Activated naive CD4-positive, alpha-beta T cell treated with anti-CD3 and anti-CD28 coated beads, Interleukin-2, amount 50 U/mL, for 72 hours (primary cell): Measurements from ENCODE around the gene ADGRD1. TPM values are rescaled to one million over a fixed set of nuclear protein-coding genes. Genes with fewer than 3 reads are reported as not detected.
A peak's percentile ranks its signal among the peaks of the same experiment; 100 is the strongest.
"Not testable (repeated sequence)": the region's sequence is repeated elsewhere in the genome, so short reads cannot be mapped to it uniquely, and the experiment has no call there.

ENCODE experiments used
- ATAC-seq, 2 donors: fragments of 150-1000 bp; cut with Tn5 transposase; 2 replicates each; pipeline ENCODE4 v1.10.0; 2021; ENCODE audit warnings: mild to moderate bottlenecking in 2 of 2, moderate library complexity in 2 of 2
- DNase-seq, 2 donors: peaks; one replicate each; pipeline ENCODE4 v3.0.0; 2021 to 2022; ENCODE audit warnings: low spot score in 2 of 2
- H3K27ac Mint-ChIP-seq, 2 donors: one replicate each; pipeline ENCODE4 v1.8.0; 2022; ENCODE audit warnings: mild to moderate bottlenecking in 2 of 2, mixed read lengths in 2 of 2
- H3K36me3 Mint-ChIP-seq, 2 donors: one replicate each; pipeline ENCODE4 v1.8.0; 2022; ENCODE audit warnings: mixed read lengths in 2 of 2
- H3K9me3 Mint-ChIP-seq, 2 donors: one replicate each; pipeline ENCODE4 v1.8.0; 2022; ENCODE audit warnings: mixed read lengths in 2 of 2
- total RNA-seq, 2 donors: library from RNA; stranded (reverse); gene quantifications; one replicate each; pipeline ENCODE4 v1.2.3, GENCODE V29; 2022

ADGRD1 gene
- total RNA-seq, 2 donors from 2014 or later: 0.70 TPM; not detected in 1

- H3K27ac Mint-ChIP-seq: no peak overlapping the region
- ATAC-seq: no peak
Observed at GRCh38 chr12:131106349-131106941, 152.7 kb downstream of the ADGRD1 start.

GRCh38 chr12:131108177-131108955 is 154.7 kb downstream of the ADGRD1 start:
- no peak for ATAC-seq
- peaks cover 0 to 12% of the 10 kb centered on the region in 2 donors for H3K9me3 Mint-ChIP-seq
- H3K27ac Mint-ChIP-seq: no peak overlapping the region
- no peak for DNase-seq
- no peaks in the 10 kb centered on the region for H3K36me3 Mint-ChIP-seq

More at GRCh38 chr12:131106349-131106941, 152.7 kb downstream of the ADGRD1 start:
- H3K36me3 Mint-ChIP-seq: no peaks in the 10 kb centered on the region
- DNase-seq: no peak
- peaks cover 0 to 12% of the 10 kb centered on the region in 2 donors for H3K9me3 Mint-ChIP-seq

GRCh38 chr12:131111446-131111845 is 157.7 kb downstream of the ADGRD1 start:
- H3K36me3 Mint-ChIP-seq: no peaks in the 10 kb centered on the region
- ATAC-seq: no peak
- no peak for DNase-seq
- peaks cover 0 to 12% of the 10 kb centered on the region in 2 donors for H3K9me3 Mint-ChIP-seq
- H3K27ac Mint-ChIP-seq: no peak overlapping the region

GRCh38 chr12:131112021-131112420 is 158.3 kb downstream of the ADGRD1 start:
- ATAC-seq: peak; percentile 63 to 87
- Mint-ChIP-seq H3K36me3 (no peaks in the 10 kb centered on the region), H3K27ac (peak overlapping the region in 1 of 2 donors; percentile 9), H3K9me3 (peaks cover 0 to 12% of the 10 kb centered on the region in 2 donors)
- no peak for DNase-seq

GRCh38 chr12:131112700-131113290 is 159.1 kb downstream of the ADGRD1 start:
- Mint-ChIP-seq H3K9me3 (peaks cover 0 to 12% of the 10 kb centered on the region in 2 donors), H3K27ac (peak overlapping the region in 1 of 2 donors; percentile 9), H3K36me3 (no peaks in the 10 kb centered on the region)
- ATAC-seq: peak in 1 of 2 donors; percentile 45
- DNase-seq: no peak

- no peaks in the 10 kb centered on the region for H3K36me3 Mint-ChIP-seq
- no peak for ATAC-seq
- H3K9me3 Mint-ChIP-seq: peaks cover 0 to 12% of the 10 kb centered on the region in 2 donors
- H3K27ac Mint-ChIP-seq: no peak overlapping the region
- no peak for DNase-seq
Observed at GRCh38 chr12:131113568-131114270, 160.0 kb downstream of the ADGRD1 start.

- ATAC-seq (no peak), DNase-seq (no peak)
- H3K36me3 Mint-ChIP-seq: no peaks in the 10 kb centered on the region
- H3K27ac Mint-ChIP-seq: no peak overlapping the region
- peaks cover 0 to 9% of the 10 kb centered on the region in 2 donors for H3K9me3 Mint-ChIP-seq
Observed at GRCh38 chr12:131114271-131114670, 160.6 kb downstream of the ADGRD1 start.

GRCh38 chr12:131114942-131115584 is 161.4 kb downstream of the ADGRD1 start:
- H3K36me3 Mint-ChIP-seq: no peaks in the 10 kb centered on the region
- peaks cover 0 to under 1% of the 10 kb centered on the region in 2 donors for H3K9me3 Mint-ChIP-seq
- ATAC-seq (no peak), DNase-seq (no peak)
- no peak overlapping the region for H3K27ac Mint-ChIP-seq

- Mint-ChIP-seq H3K27ac (no peak overlapping the region), H3K9me3 (no peaks in the 10 kb centered on the region), H3K36me3 (no peaks in the 10 kb centered on the region)
- DNase-seq (no peak), ATAC-seq (no peak)
Observed at GRCh38 chr12:131115766-131116467, 162.2 kb downstream of the ADGRD1 start.

- Mint-ChIP-seq H3K27ac (no peak overlapping the region), H3K9me3 (no peaks in the 10 kb centered on the region), H3K36me3 (no peaks in the 10 kb centered on the region)
- no peak for ATAC-seq
- DNase-seq: no peak
Observed at GRCh38 chr12:131116468-131117117, 162.9 kb downstream of the ADGRD1 start.

- Mint-ChIP-seq H3K36me3 (no peaks in the 10 kb centered on the region), H3K9me3 (no peaks in the 10 kb centered on the region), H3K27ac (no peak overlapping the region)
- ATAC-seq (peak in 1 of 2 donors; percentile 30), DNase-seq (no peak)
Observed at GRCh38 chr12:131117438-131118245, 163.9 kb downstream of the ADGRD1 start.

- DNase-seq (no peak), ATAC-seq (no peak)
- H3K36me3 Mint-ChIP-seq: no peaks in the 10 kb centered on the region
- H3K27ac Mint-ChIP-seq: no peak overlapping the region
- H3K9me3 Mint-ChIP-seq: no peaks in the 10 kb centered on the region
Observed at GRCh38 chr12:131118371-131118770, 164.7 kb downstream of the ADGRD1 start.

GRCh38 chr12:131119345-131119744 is 165.6 kb downstream of the ADGRD1 start:
- not testable (repeated sequence) for ATAC-seq, H3K9me3 Mint-ChIP-seq, H3K27ac Mint-ChIP-seq, H3K36me3 Mint-ChIP-seq, DNase-seq

- no peak overlapping the region for H3K27ac Mint-ChIP-seq
- no peak for ATAC-seq
- H3K36me3 Mint-ChIP-seq: no peaks in the 10 kb centered on the region
- no peaks in the 10 kb centered on the region for H3K9me3 Mint-ChIP-seq
- DNase-seq: peak in 1 of 2 donors; percentile 4
Observed at GRCh38 chr12:131119936-131120335, 166.2 kb downstream of the ADGRD1 start.

GRCh38 chr12:131120831-131121271 is 167.1 kb downstream of the ADGRD1 start:
- Mint-ChIP-seq H3K9me3 (no peaks in the 10 kb centered on the region), H3K27ac (no peak overlapping the region), H3K36me3 (no peaks in the 10 kb centered on the region)
- DNase-seq (no peak), ATAC-seq (no peak)
